GM18907 (cell line): Measurements from ENCODE around the gene CYP24A1.

Experiments used
- ATAC-seq: cut with Tn5 transposase; IDR thresholded peaks from one replicate; pipeline ENCODE4 v1.9.1; 2021; ENCODE audit warnings: mild to moderate bottlenecking, moderate library complexity; ENCODE audit not compliant: unreplicated experiment

Gene CYP24A1

DNA sequence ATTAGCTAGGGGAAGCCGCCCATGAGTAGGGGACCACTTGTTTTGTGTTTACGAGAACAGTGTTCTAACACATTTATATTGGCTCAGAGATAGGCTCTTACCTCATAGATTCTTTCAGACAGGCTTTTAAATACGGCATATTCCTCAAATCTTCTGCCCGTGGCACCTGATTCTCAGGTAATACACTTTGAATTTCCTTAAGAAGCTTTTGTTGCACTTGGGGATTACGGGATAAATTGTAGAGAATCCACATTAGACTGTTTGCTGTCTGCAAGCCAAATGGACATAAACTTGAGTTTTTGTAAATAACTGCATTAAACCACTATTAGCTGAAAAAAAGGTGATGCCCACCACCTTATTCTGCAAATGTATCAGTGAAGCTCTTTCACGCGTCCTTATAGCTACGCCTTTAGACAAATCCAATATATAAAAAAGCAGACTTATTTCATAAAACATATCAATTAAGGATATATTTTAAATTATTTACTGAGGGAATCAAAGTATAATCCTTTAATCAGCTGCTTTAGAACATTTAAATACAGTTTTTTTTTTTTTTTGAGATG is 14.8 kb downstream of the CYP24A1 start:
- no peak for ATAC-seq

- ATAC-seq, result no peak
These were observed 15.6 kb downstream of the CYP24A1 start for GRCh38 chr20:54158226-54158625.

DNA sequence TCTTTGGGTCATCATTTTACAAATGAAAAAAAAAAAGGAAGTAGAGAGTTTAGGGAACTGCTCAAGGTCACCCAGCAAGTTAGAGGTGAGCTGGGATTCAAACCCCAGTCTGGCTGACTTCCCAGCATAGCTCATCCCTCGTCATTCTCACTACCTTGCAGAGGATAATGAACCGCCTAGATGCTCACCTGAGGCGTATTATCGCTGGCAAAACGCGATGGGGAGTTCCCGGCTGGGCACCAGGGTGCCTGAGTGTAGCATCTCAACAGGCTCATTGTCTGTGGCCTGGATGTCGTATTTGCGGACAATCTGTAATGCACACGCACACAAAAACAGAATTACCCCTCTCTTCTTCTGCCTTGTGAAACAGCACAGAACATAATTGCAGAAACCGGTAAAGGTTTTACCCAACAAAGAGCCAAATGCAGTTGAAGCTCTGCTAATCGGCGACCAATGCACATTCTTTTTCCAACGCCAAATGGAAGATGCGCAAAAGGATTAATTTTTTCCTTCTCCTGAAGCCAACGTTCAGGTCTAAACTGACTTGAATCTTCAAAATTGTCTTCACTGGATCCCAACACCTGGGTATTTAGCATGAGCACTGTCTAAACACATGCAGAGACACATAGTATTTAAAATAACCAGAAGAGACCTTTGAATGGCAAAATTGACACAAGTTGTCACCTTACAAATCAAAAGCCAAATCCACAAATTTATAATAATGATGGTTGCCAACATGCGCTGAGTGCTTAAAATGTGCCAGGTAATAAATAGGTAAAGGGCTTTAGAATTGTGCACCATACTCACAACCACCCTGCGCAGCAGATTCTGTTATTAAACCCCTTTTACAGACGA is 16.6 kb downstream of the CYP24A1 start:
- no peak for ATAC-seq

- ATAC-seq, result no peak
These were observed 17.3 kb downstream of the CYP24A1 start for GRCh38 chr20:54156522-54156921.

DNA sequence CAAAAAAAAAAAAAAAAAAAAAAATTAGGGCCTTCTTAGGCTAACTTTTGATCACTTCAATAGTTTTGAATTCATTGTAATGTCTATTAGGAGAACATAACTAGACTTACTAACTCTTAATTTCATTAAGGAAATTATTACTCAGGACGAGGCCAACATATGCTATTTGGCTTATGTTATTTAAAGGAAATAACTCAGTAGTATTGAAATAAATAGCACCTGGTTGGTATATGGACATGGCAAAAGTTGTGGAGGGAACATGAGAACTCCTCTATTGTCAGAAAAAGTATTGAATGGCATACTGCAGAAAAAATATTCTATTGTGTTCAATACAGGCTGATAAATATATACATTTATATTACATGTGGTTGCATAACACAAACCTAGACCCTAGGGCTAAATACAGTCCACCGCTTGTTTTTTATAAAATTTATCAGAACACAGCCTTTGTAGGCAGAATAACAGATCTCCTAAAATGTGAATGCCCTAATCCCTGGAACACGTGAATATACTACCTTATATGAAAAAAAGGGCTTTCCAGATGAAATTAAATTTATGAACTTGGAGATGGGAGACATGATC is 18.0 kb downstream of the CYP24A1 start:
- no peak for ATAC-seq

GRCh38 chr20:54154439-54154838 is 19.3 kb downstream of the CYP24A1 start:
- ATAC-seq, result no peak

DNA sequence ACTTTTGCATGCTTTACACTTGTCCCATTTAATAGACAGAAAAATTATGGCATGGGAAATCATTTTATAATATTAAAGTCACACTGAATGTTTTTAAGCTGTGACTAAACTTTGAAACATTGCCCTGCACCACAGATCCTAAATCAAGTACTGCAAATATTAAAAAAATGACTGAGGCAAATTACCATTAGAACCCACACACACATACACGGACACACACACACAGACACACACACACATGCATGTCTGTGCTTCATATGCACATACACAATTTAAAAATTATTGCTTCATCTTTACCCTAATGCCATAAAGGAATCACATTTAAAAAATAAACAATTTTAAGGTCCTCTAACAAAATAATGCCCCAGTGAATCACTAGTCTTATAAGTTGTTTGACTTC is 19.9 kb downstream of the CYP24A1 start:
- ATAC-seq, result no peak

DNA sequence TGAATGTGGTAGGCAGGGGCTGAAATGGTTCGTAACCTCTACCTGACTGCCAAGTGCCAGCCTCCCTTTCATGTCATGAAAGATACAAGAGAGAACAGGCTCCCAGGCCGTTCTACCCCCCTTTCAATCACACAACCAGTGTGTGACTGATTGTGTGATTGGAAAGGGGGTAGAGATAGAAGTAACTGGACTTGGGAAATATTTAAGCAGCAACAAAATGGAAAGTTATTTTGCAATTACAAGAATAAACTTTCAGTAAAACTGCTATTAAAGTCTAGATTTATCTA is 20.8 kb downstream of the CYP24A1 start:
- no peak for ATAC-seq

GRCh38 chr20:54152227-54153040 is 21.4 kb downstream of the CYP24A1 start:
- ATAC-seq, result no peak

GRCh38 chr20:54151511-54152226 is 22.1 kb downstream of the CYP24A1 start:
- ATAC-seq, result no peak

GRCh38 chr20:54151075-54151439 is 22.7 kb downstream of the CYP24A1 start:
- ATAC-seq, result no peak

GRCh38 chr20:54149765-54150264 is 24.0 kb downstream of the CYP24A1 start:
- no peak for ATAC-seq

GRCh38 chr20:54148947-54149764 is 24.6 kb downstream of the CYP24A1 start:
- no peak for ATAC-seq

- no peak for ATAC-seq
These were observed 27.1 kb downstream of the CYP24A1 start for GRCh38 chr20:54146672-54147071.

- no peak for ATAC-seq
These were observed 28.9 kb downstream of the CYP24A1 start for GRCh38 chr20:54144847-54145414.

DNA sequence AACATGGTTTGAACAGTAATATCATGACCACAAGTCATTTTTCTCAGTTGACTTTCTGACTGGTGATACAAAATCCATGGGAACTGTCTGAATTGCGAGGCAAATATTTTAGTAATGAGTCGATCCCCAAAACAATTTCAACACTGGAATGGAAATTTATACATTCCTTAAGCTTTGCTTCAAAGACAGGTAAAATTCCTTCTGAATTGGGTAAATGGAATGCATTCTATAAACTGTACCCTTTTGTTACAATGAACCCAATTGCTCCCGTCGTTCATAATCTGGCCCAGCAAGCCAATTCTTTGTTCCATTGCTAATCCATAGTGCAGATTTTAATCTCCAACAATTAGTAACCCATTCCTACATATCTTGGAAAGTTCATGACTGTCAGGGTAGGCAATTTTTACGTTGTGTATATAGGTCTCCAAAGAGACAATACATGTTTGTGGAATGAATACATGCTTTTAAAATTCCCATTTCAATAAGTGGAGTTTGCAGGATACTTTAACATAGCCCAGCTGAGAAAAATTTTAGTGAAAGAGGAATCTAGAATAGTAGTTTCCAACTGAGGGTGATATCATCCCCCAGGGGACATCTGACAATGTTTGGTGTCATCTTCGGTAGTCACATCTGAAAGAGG is 32.7 kb downstream of the CYP24A1 start:
- no peak for ATAC-seq

- ATAC-seq, result no peak
These were observed 33.3 kb downstream of the CYP24A1 start for GRCh38 chr20:54140486-54140885.

DNA sequence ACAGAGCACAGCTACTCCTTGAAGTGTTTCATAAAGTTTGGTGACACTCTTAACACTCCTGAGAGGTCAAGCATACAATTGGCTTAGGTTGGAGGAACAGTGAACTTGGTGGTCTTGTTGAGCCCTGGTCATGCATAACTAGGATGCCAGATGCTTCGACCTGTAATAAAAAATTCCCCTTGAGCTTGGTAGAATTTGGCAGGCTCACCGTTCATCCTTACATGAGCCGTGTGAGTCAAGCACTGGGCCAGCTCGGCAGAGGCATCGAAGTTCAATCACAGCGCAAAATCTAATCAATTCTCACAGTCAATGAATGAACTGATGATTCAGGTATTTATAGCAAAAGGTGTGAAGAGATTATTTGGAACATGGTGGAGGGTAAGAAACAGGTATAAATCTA is 33.7 kb downstream of the CYP24A1 start:
- no peak for ATAC-seq

DNA sequence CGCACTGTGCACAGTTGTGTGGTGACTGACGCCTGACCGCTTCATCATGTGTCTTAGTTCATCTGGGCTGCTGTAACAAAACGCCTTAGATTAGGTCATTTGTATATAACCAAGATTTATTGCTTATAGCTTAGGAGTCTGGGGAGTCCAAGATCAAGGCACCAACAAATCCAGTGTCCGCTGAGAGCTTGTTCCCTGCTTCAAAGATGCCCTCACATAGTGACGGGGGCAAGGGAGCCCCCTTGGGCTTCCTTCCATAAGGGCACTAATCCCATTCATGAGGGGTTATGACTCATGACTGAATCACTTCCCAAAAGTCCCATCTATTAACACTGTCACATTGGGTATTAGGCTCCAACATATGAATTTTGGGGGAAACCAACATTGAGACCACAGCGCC is 34.6 kb downstream of the CYP24A1 start:
- ATAC-seq, result no peak
